SIG-M5 treated with dmso at 0.1 percent for 504 hours (cell line): Measurements from ENCODE around the gene LGALS16.
"Not testable (repeated sequence)": the region's sequence is repeated elsewhere in the genome, so short reads cannot be mapped to it uniquely, and the experiment has no call there.

ENCODE experiments used
- DNase-seq: peaks from one replicate; lab custom pipeline; 2025; ENCODE audit not compliant: unreplicated experiment; lab: John Stamatoyannopoulos, UW

Gene LGALS16

GRCh38 chr19:39677961-39678889 lies 22.5 kb downstream of the LGALS16 start:
- DNase-seq, result peak; percentile 20

DNA sequence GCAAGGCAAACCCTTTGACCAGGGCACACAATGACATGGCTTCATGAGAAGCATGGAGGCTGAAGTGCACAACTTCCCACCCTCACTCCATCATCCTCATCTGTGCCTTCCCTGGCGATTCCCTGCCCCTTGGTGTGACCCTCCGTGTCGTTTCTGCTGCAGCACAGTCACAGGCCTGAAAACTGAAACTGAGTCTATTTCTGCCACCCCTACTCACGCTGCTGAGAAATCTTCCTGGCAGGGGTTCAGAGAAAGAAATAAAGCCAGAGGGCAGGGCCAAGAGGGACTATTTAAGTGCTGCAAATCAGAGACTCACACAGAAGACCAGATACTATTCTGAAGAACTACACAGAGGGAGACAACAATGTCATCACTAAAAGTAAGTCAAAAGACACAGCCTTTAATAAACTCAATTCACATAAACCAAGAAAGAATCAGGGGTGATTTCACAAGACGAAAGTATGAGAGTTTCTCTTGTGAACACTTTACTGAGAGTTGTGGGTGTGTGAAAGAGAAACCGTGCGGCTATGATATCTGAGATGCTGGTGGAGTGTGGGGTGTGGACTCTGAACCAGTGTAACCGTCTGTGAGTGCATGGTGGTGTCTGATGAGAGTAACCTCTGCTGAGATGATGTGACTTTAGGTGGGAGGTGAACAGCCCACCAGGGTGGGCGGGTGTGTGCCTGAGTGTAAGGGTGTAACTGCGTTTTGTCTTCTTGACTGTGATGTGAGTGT lies 23.5 kb downstream of the LGALS16 start:
- no peak for DNase-seq

DNA sequence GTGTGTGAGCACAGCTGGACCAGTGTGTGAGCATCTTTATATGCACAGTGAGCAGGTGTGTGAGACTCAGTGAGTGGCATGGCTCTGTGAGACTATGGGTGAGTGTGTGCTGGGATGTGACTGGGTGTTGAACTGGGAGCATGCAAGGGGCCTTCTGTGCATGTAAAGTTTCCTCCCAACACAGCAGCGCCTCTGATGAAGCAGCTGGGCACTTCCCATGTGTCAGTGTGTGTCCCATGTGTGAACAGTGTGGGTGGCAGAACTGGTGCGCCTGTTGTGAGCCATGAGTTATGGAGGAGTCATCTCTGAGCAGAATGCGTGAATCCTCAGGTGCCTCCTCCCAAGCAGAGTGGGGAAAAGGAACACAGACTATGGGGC lies 24.1 kb downstream of the LGALS16 start:
- no peak for DNase-seq

DNA sequence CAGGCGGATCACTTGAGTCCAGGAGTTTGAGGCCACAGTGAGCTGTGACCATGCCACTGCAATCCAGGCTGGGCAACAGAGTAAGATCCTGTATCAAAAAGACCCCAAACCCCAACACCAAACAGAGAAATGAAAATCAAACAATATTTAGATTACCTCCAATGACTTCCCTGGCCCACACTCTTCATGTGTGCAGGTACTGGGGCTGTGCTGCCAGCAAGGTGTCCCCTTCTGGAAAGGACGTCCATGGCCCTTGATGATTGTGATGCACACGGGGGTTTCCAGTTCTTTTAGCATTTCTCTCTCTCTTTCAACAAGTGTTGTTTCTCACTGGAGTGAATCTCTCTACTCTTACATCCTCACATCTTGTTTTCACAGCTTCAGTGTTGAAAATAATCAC lies 24.9 kb downstream of the LGALS16 start:
- DNase-seq, result no peak

DNA sequence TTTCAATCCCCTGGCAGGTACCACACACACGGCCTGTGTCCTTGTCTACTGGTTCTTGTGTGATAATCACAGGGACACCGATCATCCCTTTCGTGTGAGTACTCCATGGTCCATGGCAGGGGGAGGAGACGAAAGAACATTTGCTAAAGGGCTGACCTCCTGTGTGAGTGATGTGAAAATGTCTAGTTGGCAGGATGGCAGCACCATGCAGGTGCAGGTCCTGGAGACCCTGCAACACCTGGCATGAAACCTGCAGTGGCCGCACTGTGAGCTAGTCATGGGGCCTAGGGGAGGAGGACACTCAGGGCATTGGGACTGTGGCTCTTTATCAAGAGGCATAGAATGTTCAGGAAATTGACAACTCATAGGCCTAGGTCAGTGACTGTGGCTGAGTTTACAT lies 25.7 kb downstream of the LGALS16 start:
- no peak for DNase-seq

DNA sequence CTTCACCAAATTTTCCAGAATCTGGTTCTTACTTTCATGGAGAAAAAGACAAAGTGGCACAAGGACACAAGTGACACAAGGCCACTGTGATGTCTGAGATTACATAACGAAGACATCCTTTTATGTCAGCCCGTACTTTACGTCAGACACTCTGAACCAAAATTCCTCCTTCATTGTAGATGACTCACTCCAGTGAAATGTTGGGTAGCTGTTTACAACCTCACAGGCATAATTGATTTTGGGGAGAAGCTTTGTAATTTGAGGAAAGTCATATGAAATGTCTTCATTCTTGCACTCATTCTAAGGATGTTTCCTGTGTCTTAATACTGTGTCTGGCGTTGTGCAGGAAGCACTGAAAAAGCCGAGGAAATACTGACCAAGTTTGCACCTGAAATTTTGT lies 28.6 kb downstream of the LGALS16 start:
- no peak for DNase-seq

GRCh38 chr19:39686739-39687138 lies 31.0 kb downstream of the LGALS16 start:
- DNase-seq, result no peak

DNA sequence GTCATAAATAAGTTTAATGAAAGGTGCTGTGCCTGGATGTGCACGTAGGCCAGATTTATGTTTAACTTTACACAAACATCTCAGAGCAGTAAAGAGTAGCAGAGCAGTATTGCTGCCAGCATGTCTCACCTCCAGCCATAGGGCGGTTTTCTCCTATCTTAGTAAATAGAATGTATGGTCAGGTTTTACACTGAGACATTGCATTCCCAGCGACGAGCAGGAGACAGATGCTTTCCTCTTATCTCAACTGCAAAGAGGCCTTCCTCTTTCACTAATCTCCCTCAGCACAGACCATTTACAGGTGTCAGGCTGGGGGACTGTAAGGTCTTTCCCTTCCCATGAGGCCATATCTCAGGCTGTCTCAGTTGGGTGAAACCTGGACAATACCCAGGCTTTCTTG lies 32.9 kb downstream of the LGALS16 start:
- not testable (repeated sequence) for DNase-seq

- no peak for DNase-seq
Observed at GRCh38 chr19:39692166-39692565, 36.5 kb downstream of the LGALS16 start.

- no peak for DNase-seq
Observed at GRCh38 chr19:39692822-39693221, 37.1 kb downstream of the LGALS16 start.

GRCh38 chr19:39695759-39696158 lies 40.0 kb downstream of the LGALS16 start:
- no peak for DNase-seq

GRCh38 chr19:39696387-39696786 lies 40.7 kb downstream of the LGALS16 start:
- no peak for DNase-seq

GRCh38 chr19:39698535-39698934 lies 42.8 kb downstream of the LGALS16 start:
- DNase-seq, result no peak

GRCh38 chr19:39701291-39701690 lies 45.6 kb downstream of the LGALS16 start:
- no peak for DNase-seq

DNA sequence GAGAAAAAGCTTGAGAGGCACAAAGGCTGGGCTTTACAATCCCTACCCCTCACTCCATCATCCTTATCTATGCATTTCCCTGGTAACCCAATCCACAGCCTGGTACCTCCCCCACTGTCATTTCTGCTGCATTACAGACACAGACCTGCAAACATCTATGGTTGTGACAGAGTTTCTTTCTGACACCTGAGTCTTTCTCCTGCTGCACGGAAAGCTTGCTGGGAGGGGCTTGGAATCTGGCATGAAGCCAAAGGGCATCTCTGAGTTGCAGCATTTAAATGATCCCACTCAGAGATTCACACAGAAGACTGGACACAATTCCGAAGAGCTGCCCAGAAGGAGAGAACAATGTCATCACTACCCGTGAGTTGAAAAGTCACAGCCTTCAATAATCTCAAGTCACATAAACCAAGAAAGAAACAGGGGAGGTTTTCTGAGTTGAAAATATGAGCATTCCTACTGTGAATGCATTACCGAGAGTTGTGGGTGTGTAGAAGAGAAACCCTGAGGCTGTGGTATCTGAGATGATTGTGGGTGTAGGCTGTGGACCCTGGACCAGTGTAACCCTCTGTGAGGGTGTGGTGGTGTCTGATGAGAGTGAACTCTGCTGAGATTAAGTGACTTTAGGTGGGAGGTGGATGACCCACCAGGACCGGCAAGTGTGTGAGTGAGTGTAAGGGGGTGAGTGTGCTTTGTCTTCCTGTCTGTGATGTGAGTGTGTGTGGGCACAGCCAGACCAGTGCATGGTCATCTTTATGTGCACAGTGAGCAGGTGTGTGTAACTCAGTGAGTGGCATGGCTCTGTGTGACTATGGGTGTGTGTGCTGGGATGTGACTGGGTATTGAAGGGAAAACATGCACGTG lies 48.7 kb downstream of the LGALS16 start, which contains the start of gene LGALS14:
TSS of gene LGALS14 (plus strand) at position 301 of the 864 bp plus-strand sequence. CDS start at position 349, 48 bp downstream.
- no peak for DNase-seq

- no peak for DNase-seq
Observed at GRCh38 chr19:39705578-39706188, 50.0 kb downstream of the LGALS16 start.

DNA sequence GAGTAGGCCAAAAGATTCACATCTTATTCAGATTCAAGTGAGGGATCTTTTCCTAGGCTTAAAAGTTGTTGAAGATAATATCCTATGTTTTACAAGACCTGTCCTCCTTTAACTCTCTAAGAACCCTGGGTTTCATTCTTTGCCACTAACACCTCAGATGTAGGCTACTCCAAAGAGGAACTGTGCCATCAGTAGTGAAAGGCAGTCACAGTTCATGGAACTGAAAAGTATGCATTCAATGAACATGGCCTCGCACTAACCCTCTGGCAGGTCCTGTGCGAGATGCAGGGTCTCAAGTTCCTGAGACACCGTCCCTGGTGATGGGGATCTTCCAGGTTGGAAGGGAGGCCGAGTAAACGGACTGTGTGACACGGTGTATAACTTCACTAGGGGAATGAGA lies 52.9 kb downstream of the LGALS16 start:
- no peak for DNase-seq

DNA sequence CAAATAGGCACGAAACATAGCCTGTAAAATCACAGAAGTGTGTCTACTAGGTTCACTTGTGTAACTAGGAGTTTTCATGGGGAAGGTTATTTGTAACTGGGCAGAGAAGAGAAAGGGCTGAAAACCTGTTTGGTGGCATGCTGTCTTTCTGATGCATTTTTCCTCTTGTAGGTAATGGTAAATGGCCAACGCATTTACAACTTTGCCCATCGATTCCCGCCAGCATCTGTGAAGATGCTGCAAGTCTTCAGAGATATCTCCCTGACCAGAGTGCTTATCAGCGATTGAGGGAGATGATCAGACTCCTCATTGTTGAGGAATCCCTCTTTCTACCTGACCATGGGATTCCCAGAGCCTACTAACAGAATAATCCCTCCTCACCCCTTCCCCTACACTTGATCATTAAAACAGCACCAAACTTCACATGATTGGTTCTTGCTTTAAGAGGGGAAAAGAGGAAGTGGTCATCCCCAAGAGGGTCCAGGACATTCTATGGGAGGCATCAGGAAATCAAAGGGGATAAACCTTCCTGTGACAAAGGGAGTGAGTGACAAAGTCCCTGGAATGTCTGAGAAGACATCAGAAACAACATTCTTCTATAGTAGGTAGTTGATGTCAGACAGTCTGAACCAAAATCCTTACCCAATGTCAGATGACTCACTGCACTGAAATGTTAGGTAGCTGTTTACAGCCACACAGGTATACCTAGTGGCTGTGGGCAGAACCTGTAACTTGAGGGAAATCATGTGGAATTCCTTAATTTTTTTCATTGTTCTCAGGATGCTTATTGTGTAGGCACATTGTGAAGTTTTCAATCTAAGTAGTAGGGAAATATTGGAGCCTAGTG lies 53.5 kb downstream of the LGALS16 start:
- no peak for DNase-seq
